Left lobe of liver (tissue), 2 donors: ENCODE measurements around the gene MN1. TPM values are rescaled to one million over a fixed set of nuclear protein-coding genes. Genes with fewer than 3 reads are reported as not detected.
"Not testable (repeated sequence)": the region's sequence is repeated elsewhere in the genome, so short reads cannot be mapped to it uniquely, and the experiment has no call there.

ENCODE experiments used
- ATAC-seq: fragments of 200-7000 bp; cut with Tn5 transposase; one replicate; pipeline ENCODE4 v1.9.1; 2020; ENCODE audit warnings: mild to moderate bottlenecking, moderate library complexity
- DNase-seq: peaks from one replicate; pipeline ENCODE4 v3.0.0-alpha.2; 2020; ENCODE audit warnings: low spot score
- total RNA-seq: library from RNA; stranded (reverse); gene quantifications from one replicate; pipeline ENCODE4 v1.2.1, GENCODE V29; 2021
- donor health status: DM: no; HTN: no; CAD: no; lungs with moderate emphysema.
- donor health status: DM: no; HTN: yes; CAD: no.

The MN1 gene
- total RNA-seq, 1 donor from 2014 or later = 1.2 TPM

GRCh38 chr22:27745809-27746208 lies 55.7 kb downstream of the MN1 start:
- no peak for ATAC-seq
- no peak for DNase-seq

GRCh38 chr22:27745154-27745553 lies 56.4 kb downstream of the MN1 start:
- ATAC-seq (no peak), DNase-seq (no peak)

GRCh38 chr22:27744078-27744477 lies 57.5 kb downstream of the MN1 start:
- not testable (repeated sequence) for DNase-seq, ATAC-seq

- DNase-seq (no peak), ATAC-seq (no peak)
Measured at GRCh38 chr22:27740202-27740748, 61.3 kb downstream of the MN1 start.

GRCh38 chr22:27737521-27737920 lies 64.0 kb downstream of the MN1 start:
- DNase-seq (no peak), ATAC-seq (no peak)

- no peak for DNase-seq
- ATAC-seq = no peak
Measured at GRCh38 chr22:27734066-27734465, 67.5 kb downstream of the MN1 start.

- DNase-seq (no peak), ATAC-seq (no peak)
Measured at GRCh38 chr22:27732841-27733240, 68.7 kb downstream of the MN1 start.

GRCh38 chr22:27732391-27732790 lies 69.2 kb downstream of the MN1 start:
- DNase-seq = no peak
- no peak for ATAC-seq

- DNase-seq (no peak), ATAC-seq (no peak)
Measured at GRCh38 chr22:27731621-27732020, 69.9 kb downstream of the MN1 start.

GRCh38 chr22:27730641-27731433 lies 70.7 kb downstream of the MN1 start:
- no peak for DNase-seq
- ATAC-seq = no peak

GRCh38 chr22:27729246-27729645 lies 72.3 kb downstream of the MN1 start:
- DNase-seq = no peak

GRCh38 chr22:27727673-27728451 lies 73.7 kb downstream of the MN1 start:
- ATAC-seq (no peak), DNase-seq (no peak)

More at GRCh38 chr22:27729246-27729645, 72.3 kb downstream of the MN1 start:
- ATAC-seq = no peak

- DNase-seq = no peak
- ATAC-seq = no peak
Measured at GRCh38 chr22:27726686-27727449, 74.7 kb downstream of the MN1 start.

- DNase-seq (no peak), ATAC-seq (no peak)
Measured at GRCh38 chr22:27726331-27726685, 75.2 kb downstream of the MN1 start.

- DNase-seq = no peak
- ATAC-seq = no peak
Measured at GRCh38 chr22:27725661-27726060, 75.9 kb downstream of the MN1 start.

GRCh38 chr22:27724709-27725108 lies 76.8 kb downstream of the MN1 start:
- DNase-seq (no peak), ATAC-seq (no peak)

GRCh38 chr22:27724157-27724556 lies 77.4 kb downstream of the MN1 start:
- ATAC-seq (no peak), DNase-seq (no peak)

- ATAC-seq (no peak), DNase-seq (no peak)
Measured at GRCh38 chr22:27723708-27724107, 77.8 kb downstream of the MN1 start.

GRCh38 chr22:27723158-27723557 lies 78.4 kb downstream of the MN1 start:
- DNase-seq (no peak), ATAC-seq (no peak)

GRCh38 chr22:27720860-27721259 lies 80.7 kb downstream of the MN1 start:
- no peak for DNase-seq
- ATAC-seq = no peak

- no peak for DNase-seq
- no peak for ATAC-seq
Measured at GRCh38 chr22:27719535-27720227, 81.9 kb downstream of the MN1 start.
